HL-60 (cell line): ENCODE results near the gene DMD.

Source experiments
- CTCF ChIP-seq: IDR thresholded peaks from one replicate; pipeline ENCODE4 v1.5.1; 2011; ENCODE audit warnings: low read length, control low read depth, inconsistent platforms; ENCODE audit not compliant: insufficient read depth
- GABPA ChIP-seq: IDR thresholded peaks from 2 replicates; pipeline ENCODE4 v1.6.1; 2012; ENCODE audit warnings: low read depth
- POLR2AphosphoS5 ChIP-seq: IDR thresholded peaks from 2 replicates; pipeline ENCODE4 v1.6.1; 2012; ENCODE audit warnings: low read depth
- REST ChIP-seq: IDR thresholded peaks from 2 replicates; pipeline ENCODE4 v1.6.1; 2012; ENCODE audit warnings: low read depth; ENCODE audit not compliant: insufficient replicate concordance
- SPI1 ChIP-seq: IDR thresholded peaks from 2 replicates; pipeline ENCODE4 v1.6.1; 2012; ENCODE audit warnings: low read depth, mild to moderate bottlenecking, borderline replicate concordance

- TF ChIP-seq CTCF: no peak
- TF ChIP-seq POLR2AphosphoS5: no peak
- no peak for TF ChIP-seq REST
- TF ChIP-seq GABPA: no peak
- no peak for TF ChIP-seq SPI1
Observed at GRCh38 chrX:32780109-32780508, 431.2 kb downstream of the DMD start.
